ENCODE results near the gene FBXL7.

The FBXL7 gene

DNA sequence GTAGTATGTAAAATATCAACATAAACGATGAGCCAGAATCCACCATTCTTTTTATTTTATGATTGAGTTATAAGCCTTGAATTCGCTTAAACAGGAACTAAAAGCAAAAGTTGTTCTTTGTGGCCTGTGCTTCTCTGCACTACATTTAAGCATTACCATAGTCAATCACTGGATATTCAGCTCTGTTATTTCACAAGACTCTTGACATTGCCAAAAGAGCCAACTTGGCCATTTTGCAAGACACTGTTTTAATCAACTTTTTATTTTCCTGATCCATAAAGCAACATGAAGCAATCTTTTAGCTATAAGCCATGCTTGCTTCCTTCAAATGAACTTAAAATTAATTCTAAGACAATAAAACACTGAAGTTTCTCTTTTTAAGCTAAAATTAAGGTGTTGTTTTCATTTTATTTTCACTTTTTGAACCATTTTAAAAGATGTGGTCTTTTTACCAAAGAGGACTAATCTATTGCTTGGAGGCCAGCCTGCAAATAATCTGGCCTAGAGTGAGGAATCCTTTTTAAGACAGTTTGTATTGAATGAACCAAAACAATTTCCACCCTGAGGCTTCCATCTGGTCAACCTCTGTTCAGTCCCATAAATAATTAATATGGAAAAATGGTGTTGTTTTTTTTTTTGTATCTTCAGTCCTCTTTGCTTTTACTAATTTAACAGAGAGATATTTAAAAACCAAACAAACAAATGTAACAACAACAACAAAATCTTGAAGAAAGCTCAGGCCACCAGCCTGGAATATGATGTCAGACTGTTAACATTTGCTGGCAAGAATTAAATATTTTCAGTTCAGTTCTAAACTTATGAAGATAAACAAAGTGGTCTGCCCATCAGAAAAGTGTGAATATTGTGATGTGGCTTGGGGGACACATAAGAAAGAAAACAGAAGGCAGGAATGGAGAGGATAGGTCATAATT is 405.2 kb downstream of the FBXL7 start:
- no peak for DNase-seq

DNA sequence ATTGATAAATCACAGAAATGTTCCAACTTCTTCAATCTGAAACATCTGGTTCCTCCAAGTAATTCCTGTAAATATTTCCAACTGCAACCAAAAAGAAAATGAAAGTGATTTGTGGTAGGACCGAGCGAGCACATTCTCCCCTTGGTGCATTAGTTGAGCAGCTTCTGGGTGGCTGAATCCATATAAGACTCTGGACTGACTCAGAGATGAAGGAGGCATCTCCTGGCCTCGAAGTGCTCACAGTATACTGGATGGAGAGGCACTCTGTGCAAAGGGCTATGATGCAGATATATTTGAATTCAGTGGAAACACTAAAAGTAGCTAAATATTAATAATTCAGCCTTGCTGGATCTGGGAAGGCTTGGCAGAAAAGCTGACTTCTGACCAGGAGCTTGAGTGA is 414.7 kb downstream of the FBXL7 start:
- DNase-seq: no peak

DNA sequence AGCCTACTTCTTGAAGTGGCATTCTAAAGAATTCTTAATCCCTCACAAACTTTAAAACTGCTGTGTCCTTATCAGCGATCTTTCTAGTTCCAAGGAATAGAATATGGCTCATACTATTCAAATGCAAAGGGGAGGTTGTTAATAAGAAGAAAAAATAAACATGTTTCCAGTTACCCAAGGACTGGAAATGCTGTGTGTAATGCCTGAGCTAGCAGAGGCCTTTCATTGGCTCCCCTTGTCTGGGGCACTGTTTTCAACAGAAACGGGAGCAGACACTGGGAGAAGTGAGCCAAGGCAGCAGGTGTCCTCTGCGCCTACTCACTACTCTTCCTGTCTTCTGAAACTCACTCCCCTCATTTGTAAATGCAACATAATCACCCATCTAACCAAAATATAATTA is 426.6 kb downstream of the FBXL7 start:
- no peak for DNase-seq

DNA sequence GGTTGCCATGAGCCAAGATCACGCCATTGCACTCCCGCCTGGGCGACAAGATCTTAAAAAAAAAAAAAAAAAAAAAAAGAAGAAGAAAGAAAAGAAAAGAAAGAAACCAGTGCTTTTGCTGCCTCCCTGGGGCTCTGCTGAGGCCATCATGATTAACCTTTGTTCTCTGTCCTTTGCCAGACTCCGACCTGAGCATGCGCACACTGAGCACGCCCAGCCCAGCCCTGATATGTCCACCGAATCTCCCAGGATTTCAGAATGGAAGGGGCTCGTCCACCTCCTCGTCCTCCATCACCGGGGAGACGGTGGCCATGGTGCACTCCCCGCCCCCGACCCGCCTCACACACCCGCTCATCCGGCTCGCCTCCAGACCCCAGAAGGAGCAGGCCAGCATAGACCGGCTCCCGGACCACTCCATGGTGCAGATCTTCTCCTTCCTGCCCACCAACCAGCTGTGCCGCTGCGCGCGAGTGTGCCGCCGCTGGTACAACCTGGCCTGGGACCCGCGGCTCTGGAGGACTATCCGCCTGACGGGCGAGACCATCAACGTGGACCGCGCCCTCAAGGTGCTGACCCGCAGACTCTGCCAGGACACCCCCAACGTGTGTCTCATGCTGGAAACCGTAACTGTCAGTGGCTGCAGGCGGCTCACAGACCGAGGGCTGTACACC is 427.9 kb downstream of the FBXL7 start:
- no peak for DNase-seq

DNA sequence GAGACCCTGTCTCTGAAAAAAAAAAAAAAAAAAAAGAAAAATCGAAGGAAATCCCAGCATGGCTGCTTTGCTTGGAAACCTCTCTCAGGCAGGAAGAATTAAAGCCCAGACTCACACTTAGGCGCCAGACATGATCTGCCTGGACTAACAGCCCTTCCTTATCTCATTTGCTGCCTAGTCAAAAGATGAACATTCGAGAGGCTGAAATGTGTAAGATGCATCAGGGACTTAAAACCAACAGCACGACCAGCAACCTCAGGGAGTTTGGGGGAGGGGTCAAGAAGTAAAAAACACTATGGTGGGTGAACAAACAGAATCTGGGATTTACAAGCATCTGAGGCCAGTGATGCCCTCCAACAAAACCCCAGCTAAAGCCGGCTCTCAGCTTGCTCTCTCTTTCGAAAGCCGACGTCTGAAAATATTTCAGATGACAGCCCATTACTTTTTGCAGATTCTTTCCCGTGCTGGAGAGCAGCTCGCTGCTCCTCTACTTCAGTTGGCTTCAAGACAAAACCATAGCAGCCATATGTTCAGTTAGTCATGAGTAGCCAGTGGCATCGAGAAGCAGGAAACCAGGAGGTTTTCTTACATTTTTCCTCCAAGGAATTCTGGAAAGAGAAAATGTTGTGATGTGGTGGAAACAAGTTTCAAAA is 429.8 kb downstream of the FBXL7 start:
- DNase-seq: no peak

DNA sequence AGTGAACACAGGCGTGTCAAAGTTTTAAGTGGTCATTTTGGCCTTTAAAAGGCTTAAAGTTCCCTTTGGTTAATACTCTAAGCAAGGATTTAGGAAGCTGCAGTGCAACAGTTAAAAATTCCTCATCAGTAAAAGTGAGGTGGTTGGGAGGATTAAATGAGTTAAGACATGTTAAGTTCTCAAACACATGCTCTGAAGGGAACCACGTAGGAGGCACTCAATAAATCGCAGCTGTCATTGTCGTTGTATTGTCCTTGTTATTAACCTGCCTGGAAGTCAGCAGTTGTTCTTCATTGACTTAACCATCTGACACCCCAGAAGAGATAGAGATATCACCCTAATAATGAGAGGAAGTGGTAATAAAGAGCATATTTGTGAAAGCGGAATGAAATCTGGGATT is 432.1 kb downstream of the FBXL7 start:
- no peak for DNase-seq

DNA sequence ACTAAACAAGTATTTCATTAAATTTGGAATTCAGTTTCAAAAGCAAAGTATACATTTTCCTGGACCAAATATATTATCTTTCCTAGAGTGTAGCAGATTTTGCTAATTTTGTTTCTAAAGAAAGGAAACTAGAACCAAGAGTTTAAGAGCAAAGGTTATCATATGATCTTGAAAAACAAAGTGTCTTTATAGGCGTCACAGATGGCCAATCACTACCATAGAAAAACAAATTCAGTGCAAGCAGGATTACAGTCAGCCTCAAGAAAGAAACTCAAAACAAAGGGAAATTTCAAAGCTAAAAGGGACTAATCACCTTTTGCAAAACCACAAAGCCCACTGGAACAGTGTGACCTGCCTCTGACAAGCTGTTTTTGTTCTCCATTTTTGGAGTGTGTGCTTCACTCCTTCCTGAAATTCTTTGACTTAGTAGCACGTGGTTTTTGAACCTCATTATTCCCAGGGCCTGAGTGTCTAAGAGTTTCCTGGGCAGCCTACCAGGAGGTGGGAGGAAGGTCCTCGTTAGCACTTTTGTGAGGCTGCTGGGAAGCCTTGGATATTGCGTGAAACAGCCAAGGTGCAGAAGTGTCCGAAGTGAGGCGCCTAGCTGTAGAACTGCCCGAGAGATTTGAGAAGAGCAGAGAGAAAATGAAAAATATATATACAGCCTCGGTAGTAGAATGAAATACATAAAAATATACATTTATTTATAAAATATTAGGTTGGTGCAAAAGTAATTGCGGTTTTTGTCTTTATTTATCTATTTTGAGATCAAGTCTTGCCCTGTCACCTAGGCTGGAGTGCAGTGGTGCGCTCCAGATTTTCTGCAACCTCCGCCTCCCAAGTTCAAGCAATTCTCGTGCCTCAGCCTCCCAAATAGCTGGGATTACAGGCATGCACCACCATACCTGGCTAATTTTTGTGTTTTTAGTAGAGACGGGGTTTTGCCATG is 433.6 kb downstream of the FBXL7 start:
- DNase-seq: no peak

DNA sequence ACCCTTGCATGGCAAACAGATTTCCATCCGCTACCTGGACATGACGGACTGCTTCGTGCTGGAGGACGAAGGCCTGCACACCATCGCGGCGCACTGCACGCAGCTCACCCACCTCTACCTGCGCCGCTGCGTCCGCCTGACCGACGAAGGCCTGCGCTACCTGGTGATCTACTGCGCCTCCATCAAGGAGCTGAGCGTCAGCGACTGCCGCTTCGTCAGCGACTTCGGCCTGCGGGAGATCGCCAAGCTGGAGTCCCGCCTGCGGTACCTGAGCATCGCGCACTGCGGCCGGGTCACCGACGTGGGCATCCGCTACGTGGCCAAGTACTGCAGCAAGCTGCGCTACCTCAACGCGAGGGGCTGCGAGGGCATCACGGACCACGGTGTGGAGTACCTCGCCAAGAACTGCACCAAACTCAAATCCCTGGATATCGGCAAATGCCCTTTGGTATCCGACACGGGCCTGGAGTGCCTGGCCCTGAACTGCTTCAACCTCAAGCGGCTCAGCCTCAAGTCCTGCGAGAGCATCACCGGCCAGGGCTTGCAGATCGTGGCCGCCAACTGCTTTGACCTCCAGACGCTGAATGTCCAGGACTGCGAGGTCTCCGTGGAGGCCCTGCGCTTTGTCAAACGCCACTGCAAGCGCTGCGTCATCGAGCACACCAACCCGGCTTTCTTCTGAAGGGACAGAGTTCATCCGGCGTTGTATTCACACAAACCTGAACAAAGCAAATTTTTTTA is 436.7 kb downstream of the FBXL7 start:
- DNase-seq: no peak

DNA sequence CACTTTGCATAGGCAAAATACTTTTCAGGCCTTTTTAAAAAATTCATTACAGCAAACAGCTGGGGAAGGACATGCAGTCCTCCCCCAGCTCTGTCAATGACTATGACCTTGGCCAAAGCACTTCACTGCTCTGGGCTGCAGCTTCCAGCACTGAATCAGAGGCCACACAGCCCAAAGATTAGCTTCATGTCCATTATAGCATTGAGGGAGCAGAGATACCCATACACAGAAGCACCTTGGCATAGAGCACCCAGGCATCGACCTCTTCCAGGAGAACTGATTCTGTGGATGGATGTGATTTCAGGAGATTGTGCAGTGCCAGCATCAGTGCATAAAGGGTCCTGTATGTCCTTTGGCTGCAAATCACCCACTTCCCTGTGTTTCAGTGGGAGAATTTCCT is 437.7 kb downstream of the FBXL7 start:
- no peak for DNase-seq

DNA sequence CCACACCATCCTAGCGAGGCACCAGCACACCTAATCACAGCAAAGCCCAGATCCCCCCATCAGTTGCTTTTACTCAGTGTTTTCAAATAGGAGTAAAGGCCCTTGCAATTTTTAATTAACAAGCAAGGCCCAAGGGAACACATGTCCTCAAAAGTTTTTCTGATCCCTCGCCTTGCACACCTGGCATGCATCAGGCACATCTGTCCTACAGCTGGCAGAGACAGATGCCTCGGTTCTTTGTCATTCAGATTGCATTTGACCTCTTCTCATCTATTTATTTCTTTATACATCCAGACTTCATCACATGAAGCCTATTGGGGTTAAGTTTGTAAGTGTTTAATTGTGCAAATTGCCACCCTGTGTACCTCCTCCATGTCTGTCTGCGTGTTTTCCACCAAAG is 438.2 kb downstream of the FBXL7 start:
- DNase-seq: no peak

DNA sequence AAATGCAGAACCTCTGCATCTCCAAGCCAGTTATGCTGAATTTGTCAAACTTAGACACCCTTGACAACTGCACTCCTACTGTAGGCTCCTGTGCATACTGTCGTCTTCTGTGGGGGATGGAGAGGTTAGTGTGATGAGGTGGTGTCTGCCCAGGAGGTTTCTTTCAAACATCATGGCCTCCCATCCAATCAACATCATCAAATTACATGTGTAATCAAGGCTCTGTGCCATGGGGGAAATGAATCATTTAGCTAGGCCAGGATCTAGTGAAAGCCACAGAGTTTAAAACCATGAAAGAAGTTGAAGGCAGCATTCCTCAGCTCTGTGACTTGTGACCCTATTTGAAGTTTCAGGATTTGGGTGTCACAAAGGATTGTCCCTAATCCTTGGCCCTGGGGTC is 439.0 kb downstream of the FBXL7 start:
- no peak for DNase-seq

DNA sequence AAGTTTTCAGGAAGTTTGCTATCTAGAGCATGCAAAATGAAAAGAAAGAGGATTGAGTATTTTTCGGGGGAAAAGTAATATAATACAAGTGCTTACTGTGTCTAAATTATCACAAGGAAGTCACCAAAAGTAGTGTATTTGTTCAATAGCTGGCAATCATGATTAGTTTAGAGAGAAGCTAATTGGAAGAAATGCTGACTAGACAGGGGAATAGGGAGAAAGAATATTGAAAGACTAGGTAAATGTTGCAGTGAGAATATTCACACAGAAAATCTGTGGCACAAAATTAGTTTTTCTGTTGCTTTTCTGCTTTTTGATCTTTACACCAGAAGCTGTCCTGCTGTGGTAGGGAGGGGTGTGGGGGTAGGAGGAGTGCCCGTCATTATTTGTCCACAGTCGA is 440.9 kb downstream of the FBXL7 start:
- DNase-seq: no peak

DNA sequence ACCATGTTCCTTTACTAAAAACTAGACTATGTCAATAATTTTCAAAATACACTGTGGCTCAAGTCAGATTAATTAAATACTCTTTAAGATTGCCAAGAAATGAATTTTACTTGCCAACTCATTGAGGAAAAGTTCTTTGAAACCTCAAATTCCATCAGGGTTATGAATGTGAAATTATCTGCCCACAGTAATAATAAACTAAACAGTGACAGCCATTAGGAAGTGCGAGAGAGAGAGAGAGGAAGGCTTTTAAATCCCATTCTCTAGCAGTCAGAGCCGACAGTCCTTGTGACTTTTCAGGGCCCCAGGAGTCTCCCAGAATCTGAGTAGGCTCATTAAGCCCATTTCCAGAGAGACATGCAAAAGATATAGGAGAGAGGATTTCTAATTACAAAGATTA is 443.5 kb downstream of the FBXL7 start:
- no peak for DNase-seq

DNA sequence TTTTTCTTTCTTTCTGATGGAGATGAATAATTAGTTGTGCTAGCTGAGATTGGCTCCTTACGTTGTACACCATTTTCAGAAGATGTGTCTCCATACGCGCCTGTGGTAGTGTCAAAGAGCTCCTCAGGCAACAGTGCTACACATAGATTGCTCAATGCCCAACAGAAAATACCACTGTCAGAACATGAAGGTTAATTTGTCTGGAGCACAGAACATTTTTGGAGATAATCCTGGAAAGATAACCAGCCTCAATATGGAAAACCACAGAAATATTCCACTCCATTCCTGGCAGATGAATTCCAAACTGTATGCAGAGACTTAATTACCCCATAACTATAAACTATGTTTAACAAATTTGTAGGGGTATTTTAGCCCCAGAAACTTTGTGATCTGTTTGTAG is 446.0 kb downstream of the FBXL7 start:
- no peak for DNase-seq

DNA sequence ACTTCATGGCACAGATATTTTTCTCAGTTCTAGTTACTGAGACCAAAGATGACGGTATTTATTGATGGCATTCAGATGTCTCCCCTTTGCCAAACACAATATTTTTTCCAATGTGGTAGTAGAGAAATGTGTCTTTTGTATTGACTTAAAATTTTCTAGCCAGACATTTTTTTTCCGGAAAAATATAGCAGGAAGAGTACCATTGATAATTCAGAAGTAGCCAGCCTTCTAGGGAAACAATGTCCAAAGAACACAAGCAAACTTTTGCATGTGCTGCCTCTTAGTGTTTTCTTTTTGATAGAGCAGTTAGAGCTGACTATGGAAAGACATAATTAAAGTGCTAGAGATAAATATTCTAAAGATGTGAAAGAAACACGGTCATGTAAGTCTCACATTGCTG is 448.2 kb downstream of the FBXL7 start:
- no peak for DNase-seq

DNA sequence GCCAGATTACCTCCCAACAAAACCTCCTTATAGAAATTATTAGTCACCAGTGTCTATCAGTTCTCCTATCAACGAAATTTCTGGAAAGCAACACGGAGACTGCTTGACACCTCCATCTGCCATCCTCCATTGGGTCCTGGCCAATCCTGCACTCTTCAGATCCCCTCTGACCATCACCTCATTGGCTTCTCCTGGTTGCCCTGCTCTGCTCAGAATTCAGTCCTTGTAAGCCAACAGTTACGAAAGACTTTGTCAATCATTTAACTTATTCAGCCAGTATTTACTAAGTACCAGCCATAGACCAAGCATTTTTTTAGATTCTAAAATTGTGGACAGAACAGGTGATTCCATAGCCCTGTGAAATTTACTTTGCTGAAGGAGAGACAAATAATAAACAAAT is 451.1 kb downstream of the FBXL7 start:
- no peak for DNase-seq

DNA sequence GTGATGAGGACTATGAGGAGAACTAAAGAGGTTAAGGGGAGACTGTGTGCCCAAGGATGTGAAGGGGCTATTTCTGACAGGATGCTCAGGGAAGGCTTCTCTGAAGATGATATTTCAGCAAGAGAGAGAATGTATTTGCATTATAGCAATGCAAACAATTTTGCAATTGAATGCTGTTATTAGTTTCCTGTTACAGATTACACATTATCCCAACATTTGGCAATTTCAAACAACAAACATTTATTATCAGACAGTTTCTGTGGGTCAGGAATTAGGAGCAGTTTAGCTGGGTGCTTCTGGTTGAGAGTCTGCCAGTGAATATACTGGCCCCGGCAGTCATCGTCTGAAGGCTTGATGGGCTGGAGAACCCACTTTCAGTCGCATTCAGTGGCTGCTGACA is 451.6 kb downstream of the FBXL7 start:
- DNase-seq: no peak

DNA sequence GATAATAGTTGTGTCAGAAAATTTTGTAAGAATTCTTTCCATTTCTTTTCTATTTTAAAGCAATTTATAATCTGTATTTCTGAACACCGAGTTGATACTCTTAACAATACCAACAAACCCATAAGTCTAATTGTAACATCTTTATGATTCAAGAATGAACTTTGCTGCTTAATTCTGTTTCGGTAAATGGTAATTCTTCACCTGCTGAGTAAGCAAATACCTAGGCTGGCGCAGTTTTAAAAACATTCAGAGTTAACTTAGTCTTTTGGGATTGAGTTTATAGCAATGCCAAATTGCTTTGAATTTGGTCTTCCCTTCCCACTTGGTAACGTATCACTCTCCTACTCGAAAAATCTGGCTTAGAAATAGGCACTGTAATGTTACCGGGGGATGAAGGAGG is 456.6 kb downstream of the FBXL7 start:
- no peak for DNase-seq

DNA sequence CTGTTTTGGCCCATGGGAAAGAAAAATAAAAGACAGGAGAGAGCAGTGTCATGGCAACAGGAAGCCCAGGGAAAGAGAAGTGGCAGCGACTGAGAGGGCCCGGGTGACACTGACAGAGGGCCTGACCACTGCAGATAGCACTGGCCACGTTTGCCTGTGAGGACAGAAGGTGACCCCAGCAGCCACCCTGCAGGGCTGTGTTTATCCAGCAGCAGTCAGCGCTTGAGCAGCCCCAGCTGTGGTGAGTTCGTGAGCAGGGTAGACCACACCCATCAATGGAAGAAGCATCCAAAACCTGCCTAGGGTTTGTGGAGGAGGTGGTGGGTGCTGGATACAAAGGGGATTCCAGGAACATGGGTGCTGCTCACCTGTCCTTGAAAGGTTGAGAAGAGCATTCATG is 457.1 kb downstream of the FBXL7 start:
- DNase-seq: no peak

DNA sequence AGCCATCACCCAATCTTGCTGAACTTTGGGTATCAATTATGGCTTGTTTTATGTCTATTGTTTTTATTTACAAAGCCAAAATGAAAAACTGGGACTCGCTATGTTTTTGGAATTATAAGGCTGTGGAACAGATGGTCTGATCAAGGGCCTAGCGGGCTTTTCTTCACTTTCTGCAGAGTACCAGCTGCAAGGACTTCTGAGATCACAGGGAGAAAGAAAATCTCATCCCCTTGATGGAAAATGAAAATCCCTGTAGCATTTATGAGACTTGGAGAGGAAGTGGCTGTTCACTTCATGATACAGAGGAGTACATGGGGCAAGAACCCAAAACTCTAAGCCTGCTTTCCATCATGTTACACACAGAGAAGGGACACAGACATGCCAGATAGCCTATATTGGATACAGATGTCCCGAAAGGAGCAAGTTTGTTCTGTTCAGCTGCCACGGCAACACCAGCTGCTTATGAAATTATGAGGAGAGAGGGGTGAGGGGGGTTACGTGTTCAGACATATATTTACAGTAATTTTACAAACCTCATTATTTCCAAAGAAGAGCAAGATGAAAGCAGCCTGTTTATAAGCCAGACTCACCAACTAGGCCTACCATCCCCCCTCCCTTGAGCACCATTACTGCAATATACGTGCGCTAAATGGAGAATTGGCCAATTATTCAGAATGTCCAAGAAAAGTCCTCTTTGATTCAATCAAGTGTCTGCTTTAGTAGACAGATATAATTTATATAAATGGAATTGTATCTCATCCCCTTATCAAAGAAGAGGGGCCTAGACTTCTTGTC is 459.6 kb downstream of the FBXL7 start:
- no peak for DNase-seq

DNA sequence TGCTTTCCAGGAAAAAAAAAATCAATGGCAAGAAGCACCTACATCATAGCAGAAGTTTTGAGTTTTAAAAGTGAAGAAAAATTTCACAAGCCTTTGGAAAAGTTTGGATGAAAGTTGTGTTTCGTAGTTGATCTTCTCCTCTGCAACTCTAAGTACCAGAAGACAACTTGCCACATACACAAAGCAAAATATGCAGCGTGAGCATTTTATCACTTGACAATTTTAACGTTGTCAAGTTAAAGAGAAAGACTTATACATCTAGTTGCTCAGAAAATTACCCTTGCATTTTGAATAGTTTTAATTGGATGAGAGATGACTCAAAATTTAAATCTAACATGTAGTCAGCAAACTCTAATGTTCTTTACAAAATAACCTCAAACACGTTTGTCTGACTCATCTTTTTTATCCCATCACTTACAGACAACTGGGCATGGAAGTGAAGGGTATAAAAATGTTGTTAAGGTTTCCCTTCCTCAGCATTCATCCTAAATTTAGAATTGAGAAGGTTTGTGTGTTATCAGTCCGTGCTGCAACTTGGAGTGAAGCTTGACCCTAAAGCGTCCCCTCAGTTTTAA is 466.2 kb downstream of the FBXL7 start:
- no peak for DNase-seq

All from NCI-H187 (cell line).